B cell (primary cell): ENCODE data around the gene GLB1L2.

Experiments used
- EZH2 ChIP-seq: IDR thresholded peaks from 2 replicates; pipeline ENCODE4 v1.6.1; 2012; ENCODE audit warnings: borderline replicate concordance, low read depth, mild to moderate bottlenecking, moderate library complexity, low read length; ENCODE audit not compliant: insufficient read depth, poor library complexity, severe bottlenecking
- TF ChIP-seq, protein P1 (sequence below): fragments of 200-600 bp; IDR thresholded peaks from one replicate; pipeline ENCODE4 v1.8.0; 2022; ENCODE audit warnings: antibody characterized with exemption, mild to moderate bottlenecking

DNA sequence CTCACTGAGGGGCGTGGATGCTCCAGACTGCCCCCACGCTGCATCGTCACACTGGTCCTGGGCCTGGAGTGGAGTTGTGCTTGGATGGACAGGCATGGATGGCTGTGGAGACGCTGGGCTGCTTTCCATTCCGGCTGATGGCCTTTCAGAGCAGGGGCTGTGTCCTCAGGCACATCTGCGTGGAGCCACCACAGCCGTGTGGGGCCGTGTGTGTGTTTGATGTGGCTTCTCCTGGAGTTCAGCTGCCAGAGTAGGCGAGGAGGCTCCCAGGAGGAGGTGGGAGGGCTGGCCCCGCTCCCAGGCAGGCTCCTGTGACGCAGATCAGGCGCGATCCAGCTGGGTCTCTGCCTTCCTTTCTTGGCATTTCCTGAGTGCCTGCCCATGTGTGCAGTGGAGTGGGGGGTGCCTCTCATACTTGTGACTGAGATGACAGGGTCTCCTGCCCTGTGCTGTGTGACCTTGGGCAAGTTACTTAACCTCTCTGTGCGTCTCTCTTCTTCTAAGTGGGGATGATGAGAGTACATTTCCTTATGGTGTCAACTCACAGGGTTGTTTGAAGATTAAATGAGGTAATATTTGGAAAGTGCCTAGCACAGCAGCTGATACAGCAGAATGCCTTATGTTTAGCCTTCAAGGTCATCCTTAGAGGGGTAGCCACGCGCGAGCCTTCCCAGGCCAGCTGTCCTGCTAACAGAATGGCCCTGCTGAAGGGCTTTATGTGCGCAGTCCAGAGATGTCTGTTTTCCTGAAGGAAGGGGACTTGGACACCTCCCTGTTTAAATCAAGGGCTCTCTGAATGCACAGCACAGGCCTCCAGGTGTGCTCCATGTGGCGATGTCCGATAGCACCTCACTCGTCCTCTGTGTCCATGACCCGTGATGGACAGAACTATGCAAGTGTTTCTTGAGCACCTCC is 33.5 kb downstream of the GLB1L2 start:
- TF ChIP-seq, protein P1, sequence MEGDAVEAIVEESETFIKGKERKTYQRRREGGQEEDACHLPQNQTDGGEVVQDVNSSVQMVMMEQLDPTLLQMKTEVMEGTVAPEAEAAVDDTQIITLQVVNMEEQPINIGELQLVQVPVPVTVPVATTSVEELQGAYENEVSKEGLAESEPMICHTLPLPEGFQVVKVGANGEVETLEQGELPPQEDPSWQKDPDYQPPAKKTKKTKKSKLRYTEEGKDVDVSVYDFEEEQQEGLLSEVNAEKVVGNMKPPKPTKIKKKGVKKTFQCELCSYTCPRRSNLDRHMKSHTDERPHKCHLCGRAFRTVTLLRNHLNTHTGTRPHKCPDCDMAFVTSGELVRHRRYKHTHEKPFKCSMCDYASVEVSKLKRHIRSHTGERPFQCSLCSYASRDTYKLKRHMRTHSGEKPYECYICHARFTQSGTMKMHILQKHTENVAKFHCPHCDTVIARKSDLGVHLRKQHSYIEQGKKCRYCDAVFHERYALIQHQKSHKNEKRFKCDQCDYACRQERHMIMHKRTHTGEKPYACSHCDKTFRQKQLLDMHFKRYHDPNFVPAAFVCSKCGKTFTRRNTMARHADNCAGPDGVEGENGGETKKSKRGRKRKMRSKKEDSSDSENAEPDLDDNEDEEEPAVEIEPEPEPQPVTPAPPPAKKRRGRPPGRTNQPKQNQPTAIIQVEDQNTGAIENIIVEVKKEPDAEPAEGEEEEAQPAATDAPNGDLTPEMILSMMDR, result no peak
- no peak for TF ChIP-seq EZH2
